NCI-H187 (cell line): ENCODE results near the gene DIRAS1.
"Not testable (repeated sequence)": the region's sequence is repeated elsewhere in the genome, so short reads cannot be mapped to it uniquely, and the experiment has no call there.

Experiments used
- DNase-seq, 2 experiments: peaks; one replicate each; lab custom pipeline; 2025; lab: John Stamatoyannopoulos, UW

The DIRAS1 gene

DNA sequence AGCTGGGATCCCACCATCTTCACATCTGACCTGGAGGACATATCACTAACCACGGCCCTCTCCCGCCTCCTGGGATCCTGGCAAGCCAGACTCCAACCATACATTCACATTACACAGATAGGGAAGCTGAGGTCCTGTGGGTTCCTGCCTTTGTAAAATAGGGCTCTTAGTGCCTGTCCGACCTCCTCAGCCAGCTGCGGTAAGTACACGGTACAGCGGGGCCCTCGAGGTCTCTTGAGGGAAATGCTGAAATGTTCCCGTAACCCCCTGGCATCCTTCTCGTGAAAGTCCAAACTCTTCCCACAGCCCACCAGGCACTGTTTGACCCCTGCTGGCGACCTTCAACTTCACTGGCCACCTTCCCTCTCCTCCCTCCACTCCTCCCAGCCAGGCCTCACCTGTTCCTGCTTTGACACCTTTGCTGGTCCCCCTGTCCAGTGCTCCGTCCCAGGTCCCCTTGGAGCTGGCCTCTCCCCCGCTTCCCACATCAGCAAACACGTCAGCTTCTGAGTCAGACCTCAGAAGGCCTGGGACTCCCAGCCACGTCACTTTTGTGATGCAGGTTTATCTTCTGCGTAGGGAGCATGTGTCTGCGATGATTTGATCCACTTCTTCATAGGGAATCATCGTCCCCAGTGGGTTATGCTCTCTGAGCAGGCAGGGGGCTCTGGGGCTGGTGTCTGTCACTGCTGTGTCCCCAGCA, 9.8 kb downstream of the DIRAS1 start:
- DNase-seq: no peak

DNA sequence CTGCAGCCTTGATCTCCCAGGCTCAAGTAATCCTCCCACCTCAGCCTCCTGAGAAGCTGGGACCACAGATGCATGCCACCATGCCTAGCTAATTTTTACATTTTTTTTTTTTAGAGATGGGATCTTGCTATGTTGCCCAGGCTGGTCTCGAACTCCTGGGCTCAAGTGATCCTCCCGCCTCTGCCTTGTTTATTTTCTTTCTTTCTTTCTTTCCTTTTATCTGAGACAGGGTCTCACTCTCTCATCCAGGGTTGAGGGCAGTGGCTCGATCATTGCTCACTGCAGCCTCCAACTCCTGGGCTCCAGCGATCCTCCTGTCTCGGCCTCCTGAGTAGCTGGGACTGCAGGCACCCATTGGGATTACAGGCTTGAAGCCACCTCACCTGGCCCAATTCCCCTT, 14.9 kb downstream of the DIRAS1 start:
- no peak for DNase-seq

DNA sequence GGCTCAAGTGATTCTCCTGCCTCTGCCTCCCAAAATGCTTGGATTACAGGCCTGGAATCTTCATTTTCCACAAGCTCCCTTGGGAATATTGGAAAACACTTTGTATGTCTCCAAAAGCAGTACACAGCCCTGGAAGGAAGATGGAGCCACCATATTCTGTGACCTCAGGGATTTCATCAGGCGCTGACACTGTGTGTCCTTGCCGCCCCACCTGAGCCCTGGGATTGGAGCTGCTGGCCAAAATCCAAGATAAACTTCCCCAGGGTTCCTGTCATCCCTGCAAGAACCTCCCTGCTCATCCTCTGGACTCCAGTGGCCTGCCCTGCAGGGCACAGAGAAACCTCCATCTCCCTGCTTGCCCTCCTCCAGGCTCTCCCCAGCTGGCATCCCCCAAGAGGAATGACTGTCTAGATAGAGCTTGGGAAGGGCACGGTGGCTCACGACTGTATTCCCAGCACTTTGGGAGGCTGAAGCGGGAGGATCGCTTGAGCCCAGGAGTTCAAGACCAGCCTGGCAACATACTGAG, 17.4 kb downstream of the DIRAS1 start:
- no peak for DNase-seq

DNA sequence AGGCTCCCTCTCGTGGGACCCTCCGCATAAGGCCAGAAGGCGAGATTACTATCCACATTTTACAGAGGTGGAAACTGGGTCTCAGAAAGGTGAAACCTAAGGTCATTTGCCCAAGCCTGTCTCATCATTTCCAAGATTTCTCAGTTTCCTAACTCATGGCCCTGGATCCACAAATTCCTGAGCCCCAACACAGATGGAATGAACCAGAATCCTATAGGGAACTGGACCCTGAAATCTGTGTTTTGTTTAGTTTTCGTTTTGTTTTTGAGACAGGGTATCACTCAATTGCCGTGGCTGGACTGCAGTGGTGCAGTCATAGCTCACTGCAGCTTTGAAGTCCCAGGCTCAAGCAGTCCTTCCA, 18.1 kb downstream of the DIRAS1 start:
- DNase-seq: no peak

DNA sequence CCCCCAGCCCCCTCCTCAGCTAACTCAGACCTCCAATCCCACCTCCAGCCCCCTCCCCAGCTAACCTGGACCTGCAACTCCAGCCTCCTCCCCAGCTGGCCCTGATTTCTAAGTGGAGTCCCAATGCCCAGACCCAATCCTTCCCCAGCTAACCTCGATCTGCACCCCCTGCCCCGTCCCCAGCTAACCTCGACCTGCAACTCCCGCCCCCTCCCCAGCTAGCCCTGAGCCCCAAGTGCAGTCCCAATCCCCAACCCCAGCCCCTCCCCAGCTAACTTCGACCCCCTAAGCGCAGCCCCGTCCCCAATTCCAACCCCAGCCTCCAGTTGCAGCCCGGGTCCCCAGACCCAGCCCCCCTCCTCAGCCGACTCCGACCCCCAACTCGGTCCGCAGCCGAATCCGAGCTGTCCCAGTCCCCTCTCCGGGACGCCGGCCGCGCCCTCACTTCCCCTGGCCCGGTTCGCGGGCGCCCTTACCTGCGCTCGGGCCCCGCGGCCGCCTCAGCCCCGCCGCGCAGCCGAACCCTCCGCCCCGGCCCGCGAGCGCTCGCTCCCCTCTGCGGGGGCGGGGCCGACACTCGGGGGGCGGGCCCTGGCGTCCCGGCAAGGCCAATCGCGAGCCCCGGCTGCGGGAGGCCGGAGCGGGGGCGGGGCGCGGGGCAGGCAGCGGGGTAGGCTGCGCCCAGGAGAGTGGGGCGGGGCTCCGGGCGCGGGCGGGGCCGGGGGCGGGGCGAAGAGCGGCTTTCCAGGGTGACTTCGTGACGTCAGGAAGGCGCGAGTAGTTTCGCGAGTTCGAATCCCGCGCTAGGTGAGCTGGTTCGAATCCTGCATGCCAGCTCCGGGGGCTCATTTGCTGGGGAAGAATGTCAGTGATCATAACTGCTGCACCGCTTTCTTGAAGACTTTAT, 18.7 kb downstream of the DIRAS1 start, which contains the start of gene GNG7:
GNG7 (minus strand) TSS at position 525 of the 907 bp plus-strand sequence. CDS start 182,006 bp downstream, outside the sequence.
- peak; percentile 52 to 93 for DNase-seq

DNA sequence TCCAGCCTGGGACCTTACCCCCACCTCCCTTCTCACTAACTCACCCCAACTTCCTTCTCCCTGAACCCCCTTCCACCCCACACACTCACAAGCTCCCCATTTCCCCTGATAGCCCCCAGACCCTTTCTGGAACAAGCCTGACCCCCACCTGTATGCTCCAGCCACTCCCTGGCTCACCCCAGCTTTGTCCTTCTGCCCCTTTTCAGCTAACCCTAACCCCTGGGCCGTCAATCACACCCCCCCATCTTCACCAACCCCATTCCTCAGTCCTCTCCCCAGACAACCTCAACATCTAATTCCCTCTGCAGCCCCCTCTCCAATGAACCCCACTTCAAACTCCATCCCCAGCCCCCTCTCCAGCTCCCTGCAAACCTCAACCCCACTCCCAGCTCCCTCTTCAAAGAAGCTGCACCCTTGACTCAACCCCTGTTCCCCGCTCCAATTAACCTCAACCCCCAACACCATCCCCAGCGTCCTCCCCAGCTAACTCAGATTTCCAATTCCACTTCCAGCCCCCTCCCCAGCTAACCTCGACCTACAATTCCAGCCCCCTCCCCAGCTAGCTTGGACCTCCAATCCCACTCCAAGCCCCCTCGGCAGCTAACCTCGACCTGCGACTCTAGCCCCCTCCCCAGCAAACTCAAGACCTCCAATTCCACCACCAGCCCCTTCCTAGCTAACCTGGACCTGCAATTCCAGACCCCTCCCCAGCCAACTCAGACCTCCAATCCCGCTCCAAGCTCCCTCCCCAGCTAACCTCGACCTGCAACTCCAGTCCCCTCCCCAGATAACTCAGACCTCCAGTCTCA, 19.6 kb downstream of the DIRAS1 start:
- no peak for DNase-seq

DNA sequence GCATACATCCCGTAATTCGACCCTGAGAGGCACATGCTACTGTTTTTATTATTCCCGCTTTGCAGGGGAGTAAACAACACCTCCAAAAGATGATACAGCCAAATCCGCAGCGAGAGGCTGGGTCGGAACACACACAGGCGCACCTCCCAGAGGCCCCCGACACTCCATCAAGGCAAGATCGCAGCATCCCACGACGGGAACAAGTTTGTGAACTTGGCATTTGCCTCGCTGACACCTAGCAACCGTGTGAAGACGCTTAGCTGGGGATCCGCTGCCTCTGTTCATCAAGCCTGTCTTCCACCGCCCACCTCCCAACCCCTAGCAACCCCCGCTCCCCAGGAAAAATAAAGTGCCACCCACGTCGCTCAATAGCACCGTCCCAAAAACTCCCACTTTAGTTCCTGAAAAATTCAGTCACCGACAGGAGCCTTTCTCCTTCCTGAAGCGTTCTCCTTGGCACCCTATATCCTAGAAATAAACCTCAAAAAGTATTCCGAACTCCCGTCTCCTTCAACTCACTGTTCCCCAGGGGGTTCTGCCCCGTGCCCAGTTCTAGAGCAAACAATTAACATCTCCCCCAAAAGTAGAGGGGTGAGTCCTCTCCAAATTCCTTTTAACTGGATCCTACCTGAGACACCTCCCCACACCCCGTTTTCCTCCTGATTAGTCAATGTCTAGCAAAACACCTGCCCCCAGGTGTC, 20.4 kb downstream of the DIRAS1 start:
- DNase-seq: no peak

DNA sequence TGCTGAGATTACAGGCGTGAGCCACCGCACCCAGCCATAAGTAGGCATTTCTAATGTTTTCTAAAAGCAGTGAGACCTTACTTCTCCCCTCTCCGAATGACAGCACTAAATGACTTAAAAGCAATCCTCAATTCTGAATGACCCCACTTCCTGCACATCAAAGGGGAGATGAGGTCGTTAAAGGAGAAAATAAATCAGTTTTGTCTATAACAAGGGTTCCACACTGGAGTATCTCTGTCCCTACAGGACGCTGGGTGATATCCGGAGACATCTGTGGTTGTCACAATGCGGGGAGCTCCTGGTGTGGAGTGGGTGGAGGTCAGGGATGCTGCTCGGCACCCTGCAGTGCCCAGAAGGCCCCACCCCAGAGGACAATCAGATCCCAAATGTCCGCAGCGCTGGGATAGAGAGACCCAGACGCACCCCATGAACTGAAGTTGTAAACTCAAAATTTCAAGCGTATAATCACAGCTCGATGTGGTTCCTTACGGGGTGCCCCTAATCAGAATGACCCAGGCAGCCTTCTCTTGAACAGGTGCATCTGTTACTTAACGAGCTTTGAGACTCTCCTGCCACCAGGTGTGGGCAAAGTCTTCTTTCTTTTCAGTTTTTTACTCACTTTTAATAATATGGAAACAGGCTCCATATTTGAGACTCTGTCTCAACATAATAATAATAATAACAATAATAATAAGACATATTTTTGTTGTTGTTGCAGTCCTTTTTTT, 21.6 kb downstream of the DIRAS1 start:
- DNase-seq: no peak

DNA sequence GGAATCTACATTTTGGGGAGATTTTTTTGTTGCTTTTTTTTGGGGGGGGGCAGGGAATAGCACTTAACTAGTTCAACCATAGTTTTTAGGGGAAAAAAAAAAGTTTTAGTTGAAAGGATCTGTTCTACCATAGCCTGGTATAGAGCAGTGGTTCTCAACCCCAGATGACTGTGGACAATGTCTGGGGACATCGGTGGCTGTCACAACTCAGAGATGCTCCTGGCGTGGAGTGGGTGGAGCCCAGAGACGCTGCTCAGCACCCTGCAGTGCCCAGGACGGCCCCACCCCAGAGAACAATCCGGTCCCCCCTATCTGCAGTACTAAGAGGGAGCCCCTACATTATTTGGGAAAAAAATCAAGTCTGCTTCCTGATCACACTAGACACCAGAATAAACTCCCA, 27.0 kb downstream of the DIRAS1 start:
- DNase-seq: no peak

DNA sequence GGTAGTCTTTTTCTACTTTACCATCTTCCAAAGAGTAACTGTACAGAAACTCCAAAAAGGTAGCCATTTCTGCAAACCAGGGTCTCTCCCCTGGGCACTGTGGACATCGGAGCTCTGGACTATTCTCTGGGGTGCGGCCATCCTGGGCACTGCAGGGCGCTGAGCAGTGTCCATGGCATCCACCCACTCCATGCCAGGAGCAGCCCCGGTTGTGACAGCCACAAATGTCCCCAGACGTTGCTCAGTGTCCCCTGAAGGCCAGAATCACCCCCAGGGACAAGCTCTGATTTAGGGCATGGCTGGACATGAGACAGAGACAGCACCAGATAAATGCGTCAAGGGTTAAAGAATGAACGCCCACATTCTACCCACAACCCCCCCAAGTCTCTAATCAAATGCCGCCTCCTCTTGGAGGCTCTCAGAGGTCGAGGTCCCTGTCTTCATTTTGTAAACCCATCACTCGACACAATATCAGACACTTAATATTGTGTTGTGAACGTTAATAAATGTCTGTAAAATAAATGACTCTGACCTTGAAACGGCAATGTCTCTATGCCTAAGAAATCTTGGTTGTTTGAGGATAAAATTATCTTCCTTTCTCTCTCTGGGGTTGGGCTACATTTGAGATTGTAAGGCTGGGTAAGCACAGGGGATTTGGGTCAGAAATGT, 27.5 kb downstream of the DIRAS1 start:
- no peak for DNase-seq

DNA sequence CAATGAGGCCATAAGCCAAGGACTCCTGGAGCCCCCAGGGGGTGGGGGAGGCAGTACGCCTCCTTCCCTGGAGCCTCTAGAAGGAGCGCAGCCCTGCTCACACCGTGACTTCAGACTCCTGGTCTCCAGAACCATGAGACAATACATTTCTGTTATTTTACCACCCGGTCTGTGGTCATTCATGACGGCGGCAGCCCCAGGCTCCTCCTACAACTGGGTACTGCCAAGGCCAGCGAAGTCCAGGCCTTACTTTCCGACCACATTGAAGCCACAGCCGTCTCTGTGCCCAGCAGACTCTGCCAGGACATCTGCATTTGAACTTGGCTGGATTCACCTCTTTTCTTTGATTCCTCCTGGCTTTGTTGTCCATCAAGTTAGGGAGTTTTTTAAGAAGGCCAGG, 29.2 kb downstream of the DIRAS1 start:
- DNase-seq: no peak

DNA sequence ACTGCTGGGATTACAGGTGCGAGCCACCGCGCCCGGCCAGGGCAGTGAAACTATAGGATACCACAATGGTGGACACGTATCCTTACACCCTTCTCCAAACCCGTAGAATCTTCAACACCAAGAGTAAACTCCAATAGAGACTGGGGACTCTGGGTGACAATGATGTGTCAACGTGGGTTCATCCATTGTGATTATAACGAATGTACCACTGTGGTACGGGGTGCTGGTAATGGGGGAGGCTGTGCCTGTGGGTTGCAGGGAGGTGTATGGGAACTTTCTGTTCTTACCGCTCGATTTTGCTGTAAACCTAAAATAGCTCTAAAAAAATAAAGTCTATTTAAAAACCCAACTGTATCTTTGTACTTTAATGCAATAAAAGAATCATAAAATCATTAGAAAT, 30.3 kb downstream of the DIRAS1 start:
- no peak for DNase-seq

DNA sequence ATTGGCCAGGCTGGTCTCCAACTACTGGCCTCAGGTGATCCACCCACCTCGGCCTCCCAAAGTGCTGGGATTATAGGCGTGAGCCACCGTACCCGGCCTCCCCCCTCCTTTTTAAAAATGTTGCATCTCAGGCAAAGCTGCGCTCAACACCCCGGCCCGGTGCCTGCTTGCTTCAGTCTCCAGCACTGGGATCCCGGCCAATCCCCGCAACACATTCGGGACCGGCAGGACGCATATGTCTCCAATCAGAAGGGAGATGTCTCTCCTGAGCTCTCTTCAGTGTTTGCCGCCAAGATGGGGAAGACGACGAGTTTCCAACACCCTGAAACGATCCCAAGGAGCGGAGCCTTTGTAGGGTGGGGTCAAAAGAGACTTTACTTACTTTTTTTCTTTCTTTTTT, 34.8 kb downstream of the DIRAS1 start:
- DNase-seq: no peak

DNA sequence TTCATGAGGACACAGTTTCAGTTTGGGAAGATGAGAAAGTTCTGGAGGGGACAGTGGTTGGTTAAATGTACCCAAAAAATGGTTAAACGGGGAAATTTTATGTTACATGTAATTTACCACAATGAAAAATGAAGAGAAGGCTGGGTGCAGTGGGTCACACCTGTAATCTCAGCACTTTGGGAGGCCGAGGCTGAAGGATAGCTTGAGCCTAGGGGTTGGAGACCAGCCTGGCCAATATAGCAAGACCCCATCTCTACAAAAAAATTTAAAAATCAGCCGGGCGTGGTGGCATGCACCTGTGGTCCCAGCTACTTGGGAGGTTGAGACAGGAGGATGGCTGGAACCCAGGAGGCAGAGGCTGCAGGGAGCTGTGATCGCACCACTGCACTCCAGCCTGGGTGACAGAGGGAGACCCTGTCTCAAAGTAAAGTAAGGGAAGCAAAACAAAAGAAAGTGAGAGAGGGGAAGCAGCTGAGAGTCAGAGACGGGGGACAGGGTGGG, 35.9 kb downstream of the DIRAS1 start:
- DNase-seq: no peak

DNA sequence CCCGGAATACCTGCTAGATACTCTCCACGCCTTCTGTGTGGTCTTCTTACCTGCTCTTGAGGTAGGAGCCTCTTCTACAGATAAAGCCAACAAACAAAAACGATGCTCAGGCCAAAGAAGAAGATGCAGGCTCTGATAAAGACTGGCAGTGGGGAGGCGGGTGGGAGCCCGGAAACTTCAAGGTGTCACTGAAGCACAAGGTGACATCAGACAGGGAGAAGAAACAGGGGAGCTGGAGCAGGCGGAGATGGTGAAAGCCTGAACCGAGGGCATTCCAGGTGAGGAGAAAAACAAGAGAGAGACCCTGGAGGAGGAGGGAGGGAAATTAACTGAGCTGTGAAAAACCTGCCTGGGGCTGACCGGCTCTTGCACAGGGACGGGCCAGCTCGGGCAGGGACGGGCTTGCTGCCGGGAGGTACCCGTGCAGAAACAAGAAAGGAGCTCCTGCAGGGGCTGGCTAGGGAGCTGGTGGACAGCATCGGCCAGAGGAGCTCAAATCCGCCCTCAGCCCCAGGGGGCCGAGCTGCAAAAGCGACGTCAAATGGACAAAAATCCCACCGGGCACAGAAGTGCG, 37.7 kb downstream of the DIRAS1 start:
- DNase-seq: no peak

DNA sequence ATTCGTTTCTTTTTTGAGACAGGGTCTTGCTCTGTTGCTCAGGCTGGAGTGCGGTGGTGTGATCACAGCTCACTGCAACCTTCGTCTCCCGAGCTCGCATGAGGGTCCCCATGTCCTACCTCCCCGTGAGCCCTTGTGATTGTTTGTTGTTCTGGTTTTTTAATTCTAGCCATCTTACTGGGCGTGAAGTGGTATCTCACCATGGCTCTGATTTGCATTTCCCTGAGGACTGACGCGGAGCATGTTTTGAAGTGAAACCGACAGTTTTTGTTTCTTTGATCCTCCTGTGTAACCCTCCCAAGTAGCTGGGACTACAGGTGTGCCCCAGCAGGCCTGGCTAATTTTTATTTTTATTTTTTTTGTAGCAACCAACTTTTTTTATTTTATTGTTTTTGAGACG, 40.4 kb downstream of the DIRAS1 start:
- DNase-seq: no peak

DNA sequence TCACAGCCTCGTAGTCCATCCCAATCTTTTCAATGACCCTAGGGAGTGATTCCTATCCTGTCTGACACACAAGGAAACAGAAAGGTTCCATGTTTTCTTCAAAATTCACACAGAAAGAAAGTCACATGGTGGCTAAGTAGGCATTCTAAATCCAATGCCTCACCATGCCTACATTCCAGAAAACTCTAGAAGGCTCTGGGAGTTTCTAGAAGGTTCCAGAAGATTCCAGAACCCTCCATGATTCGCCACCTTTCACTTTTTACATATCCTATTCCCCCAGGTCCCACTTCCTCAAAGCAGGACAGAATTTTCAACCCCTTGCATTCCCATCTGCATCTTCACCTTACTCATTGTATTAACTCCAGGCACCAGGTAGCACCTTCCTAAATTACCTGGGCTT, 41.7 kb downstream of the DIRAS1 start:
- DNase-seq: no peak

DNA sequence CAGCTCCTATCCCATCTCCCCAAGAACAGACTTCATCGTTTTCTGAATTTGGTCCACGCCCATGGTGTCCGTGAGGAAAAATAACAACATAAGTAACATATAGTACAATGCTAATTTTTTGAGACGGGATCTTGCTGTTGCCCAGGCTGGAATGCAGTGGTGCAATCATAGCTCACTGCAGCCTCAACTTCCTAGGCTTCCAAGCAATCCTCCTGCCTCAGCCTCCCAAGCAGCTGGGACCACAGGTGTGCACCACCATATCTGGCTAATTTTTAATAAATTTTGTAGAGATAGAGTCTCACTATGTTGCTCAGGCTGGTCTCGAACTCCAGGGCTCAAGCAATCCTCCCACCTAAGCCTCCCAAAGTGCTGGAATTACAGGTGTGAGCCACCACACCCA, 42.2 kb downstream of the DIRAS1 start:
- DNase-seq: not testable (repeated sequence)

DNA sequence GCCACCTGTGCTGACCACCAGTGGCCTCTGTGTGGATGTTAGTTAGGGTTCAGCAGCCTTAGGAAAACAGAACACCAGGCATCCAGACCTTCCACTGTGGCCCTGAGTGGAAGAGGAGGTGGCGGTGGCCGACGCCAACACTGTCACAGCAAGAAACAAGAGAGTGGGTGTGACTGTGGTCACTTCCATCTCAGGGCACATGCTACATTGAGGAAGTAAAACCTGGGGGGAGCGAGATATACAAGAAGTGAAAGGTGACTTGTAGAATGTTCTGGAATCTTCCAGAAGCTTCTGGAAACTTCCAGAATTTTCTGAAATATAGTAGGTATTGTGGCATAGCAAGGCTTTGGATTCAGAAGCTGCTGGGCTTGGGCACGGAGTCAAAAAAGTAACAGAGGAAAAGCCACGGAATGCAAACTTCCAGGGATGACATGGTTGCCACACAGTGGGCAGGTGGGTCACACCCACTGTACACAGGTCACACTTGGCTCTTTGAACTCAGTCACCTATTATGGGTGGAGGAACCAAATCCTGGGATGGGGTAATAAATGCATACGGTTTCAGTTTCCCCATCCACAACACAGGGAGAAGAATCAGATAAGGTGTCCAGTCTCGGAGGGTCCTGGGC, 43.0 kb downstream of the DIRAS1 start:
- no peak for DNase-seq
